CD1c-positive myeloid dendritic cell (primary cell): ENCODE data around the gene ICOSLG.
"Not testable (repeated sequence)": the region's sequence is repeated elsewhere in the genome, so short reads cannot be mapped to it uniquely, and the experiment has no call there.

Experiments
- DNase-seq: peaks from one replicate; pipeline ENCODE4 v3.0.0-alpha.2; 2016; ENCODE audit errors: extremely low spot score

Gene ICOSLG

DNA sequence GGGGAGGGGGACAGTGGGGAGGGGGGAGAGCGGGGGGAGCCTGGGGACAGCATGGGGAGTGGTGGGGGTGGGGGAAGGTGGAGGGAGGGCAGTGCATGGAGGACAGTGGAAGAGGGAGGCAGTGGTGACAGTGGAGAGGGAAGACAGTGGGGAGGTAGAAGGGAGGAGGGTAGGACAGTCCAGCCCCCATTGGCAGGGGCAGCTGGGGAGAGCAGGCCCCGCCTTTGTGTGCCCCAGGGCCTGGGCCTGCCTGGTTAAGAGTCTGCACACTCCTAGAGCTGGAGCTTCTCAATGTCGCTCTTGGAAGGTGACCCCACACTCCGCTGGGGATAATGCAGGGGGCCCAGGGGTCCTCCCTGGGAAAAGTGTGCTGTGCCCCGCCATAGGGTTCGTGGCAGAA, 15.1 kb downstream of the ICOSLG start:
- not testable (repeated sequence) for DNase-seq

DNA sequence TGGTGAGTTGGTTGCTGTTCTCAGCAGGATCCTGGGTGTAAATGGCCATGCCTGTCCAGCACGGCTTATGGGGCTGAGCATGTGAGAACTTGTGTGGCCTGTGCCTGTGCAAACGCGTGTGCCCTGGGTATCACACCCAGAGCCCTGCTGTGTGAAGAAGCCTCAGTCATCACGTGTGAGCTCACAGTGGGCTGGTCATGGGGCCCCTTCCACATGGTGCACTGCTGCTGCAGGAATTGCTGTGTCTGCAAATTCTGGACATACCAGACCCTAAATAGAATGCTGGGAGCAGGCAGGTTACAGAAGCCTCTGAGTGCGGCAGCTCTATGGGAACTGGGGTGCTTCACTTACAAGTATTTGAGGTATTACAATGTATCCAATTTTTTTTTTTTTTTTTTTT, 17.4 kb downstream of the ICOSLG start:
- not testable (repeated sequence) for DNase-seq

DNA sequence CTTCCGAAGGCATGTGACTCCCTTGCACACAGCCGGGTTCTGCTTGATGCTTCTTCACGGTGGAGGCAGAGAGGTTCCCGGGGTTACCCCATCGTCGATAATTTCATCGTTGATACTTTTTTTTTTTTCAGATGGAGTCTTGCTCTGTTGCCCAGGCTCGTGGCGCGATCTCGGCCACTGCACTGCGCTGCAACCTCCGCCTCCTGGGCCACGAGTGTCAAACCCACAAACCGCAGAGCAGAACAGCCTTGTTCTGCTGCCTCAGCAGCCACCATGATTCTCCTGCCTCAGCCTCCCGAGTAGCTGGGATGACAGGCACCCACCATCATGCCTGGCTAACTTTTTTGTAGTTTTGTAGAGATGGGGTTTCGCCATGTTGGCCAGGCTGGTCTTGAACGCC, 20.1 kb downstream of the ICOSLG start:
- DNase-seq: not testable (repeated sequence)

DNA sequence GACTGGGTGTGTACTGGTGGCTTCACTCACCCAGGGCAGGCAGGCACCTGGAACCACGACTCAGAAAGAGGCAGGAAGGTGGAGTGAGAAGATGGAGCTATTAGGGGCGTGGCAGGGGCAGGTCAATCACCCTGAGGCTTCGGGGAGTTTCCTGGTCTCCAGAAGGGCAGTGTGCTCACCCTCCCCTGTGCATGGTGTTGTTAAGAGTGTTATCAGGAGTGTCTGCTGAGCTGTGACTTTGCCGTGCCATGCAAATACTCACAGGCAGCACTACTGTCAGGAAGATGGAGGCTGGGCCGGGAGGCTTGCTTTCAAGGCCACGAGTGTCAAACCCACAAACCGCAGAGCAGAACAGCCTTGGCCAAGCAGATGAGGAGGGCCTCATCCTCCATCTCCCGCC, 22.3 kb downstream of the ICOSLG start:
- not testable (repeated sequence) for DNase-seq

DNA sequence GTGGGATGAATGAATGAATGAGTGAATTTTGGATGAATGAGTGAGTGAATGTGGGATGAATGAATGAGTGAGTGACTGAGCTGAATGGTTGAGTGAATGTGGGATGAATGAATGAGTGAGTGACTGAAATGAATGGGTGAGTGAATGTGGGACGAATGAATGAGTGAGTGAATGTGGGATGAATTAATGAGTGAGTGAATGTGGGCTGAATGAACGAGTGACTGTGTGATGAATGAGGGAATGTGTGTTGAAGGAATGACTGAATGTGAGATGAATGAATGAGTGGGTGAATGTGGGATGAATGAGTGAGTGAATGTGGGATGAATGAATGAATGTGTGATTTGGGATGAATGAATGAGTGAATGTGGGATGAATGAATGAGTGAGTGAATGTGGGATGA, 28.8 kb downstream of the ICOSLG start:
- not testable (repeated sequence) for DNase-seq

DNA sequence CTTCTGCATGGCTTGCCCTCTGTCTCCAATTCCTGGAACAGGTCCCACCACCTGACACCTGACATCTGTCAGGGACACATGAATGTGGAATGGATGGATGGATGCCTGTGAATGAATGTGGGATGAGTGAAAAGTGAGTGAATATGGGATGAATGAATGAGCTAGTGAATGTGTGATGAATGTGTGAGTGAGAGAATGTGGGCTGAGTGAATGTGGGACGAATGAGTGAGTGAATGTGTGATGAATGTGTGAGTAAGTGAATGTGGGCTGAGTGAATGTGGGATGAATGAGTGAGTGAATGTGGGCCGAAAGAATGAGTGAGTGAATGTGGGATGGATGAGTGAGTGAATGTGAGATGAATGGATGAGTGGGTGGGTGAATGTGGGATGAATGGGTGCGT, 29.2 kb downstream of the ICOSLG start:
- DNase-seq: not testable (repeated sequence)

DNA sequence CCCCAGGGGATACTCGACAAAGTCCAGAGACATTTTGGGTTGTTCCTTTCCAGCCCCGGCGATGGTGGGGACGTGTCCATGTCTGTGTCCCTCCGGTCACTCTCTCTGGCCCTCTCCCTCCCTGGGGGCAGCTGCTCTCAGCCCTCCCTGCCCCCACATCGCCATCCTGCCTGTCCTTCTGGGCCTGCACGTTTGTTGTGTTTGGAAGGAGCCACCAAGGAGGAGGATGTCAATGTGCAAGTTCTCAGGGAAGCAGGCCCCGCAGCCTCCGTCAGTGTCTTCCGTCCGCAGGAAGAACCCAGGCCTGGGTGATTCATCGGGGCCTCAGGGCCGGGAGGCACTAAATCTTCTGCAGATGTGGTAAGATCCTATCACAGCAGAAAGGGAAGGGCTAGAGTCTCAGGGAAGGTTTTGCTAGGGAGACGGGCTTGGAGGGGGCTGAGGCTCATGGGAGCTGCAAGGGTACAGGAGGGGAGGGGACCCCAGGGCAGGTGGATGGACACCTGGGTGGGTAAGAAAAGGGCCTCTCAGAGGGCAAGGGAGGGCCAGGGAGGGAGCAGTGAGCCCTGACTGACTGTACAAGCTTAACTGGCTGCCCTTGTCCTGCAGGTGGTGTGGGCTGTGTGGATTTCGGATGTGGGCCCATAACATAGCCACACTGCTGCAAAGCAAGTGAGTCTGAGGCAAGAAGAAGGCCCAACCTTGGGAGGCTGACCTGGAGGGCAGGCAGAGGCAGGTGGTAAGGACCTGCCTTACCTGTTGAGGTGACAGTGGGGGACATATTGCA, 32.7 kb downstream of the ICOSLG start:
- DNase-seq: not testable (repeated sequence)

DNA sequence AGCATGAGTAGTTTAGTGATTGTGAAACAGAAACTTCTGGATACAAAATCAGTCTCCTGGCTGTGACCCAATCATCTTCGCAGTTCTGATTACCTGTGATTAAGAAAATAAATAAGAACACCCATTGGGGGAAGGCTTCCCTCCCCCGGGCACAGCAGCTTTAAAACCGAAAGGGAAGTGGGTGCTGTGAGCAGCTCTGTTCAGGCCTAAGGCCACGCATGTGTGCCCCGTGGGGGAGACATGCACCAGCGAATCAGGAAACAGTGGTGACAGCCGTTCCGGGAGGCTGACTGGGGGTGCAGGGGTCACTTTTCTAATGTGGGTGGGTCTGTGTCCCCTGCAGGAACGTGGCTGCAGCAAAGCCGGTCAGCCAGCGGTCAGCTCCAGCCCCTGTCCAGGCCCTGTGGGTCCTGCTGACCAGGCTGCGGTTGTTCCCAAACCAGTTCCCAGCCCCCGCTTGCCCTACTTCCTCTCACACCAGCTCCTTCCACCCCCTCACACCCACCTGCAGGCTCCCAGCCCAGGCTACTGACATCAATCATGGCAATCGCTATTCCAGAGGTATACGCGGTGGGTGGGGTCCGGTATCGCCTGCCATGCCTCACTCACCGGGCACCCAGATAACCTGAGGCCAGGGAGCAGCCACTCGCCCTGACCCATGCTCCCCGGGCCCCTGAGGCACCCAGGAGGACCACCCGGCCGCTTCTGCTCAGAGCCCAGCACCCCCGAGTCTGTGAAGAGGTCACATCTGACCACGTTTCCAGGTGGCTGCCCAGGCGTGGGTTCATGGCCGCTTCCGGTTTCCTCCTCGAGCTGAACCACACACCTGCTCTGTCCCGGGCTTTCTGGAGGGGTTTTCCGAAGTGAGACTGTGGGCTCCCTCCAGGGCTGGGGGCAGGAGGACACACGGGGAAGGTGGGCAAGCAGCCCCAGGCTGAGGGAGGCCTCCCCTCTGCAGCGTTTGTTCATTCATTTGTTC, 33.8 kb downstream of the ICOSLG start:
- DNase-seq: not testable (repeated sequence)

DNA sequence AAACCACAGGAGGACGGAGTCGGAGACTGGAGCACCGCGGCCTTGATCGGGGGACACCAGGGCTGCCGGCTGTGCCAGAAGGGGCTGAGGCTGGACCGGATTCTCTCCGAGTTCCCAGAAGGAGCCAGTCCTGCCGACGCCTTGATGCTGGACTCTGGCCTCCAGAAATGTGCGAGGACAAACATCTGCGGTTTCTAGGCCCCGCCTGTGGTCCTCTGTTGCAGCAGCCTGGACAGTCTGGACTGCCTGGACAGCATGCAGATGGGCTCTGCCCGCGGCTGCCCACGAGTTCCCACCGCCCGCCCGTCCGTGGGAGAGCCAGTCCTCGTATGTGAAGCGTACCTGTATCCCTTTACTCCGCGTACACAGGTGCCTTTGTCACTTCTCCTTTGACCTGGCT, 34.6 kb downstream of the ICOSLG start:
- not testable (repeated sequence) for DNase-seq

DNA sequence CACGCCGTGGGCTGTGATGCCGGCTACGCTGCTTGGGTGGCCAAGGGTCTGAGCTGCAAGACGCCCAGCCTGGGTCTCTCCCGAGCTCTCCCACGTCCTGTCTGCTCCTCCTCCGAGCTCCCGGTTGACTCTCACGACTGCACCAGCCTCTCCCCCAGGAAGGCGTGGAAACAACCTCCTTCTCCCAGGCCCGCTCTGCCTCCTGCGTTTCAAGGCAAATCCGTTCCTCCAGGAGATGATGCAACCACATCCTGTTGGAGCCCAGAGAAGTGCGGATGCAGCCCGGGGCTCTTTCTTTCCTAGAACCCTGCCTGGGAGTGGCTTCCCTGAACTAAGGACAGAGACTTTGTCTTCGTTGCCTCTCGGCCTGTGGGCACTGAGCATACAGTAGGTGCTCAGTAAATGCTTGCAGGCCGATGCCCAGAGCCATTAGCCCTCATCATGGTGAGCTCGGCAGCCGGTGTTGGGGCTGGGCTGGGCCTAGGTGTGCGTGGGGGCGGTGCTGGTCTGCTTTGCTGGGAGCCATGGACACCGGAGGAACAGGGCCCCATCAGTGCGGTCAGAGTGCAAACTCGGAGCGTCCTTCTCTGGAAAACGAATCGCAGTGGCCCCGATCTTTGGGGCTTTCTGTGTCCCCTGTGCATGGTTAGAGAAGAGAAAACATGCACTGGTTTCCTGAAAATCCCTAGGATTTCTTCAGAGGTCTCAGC, 38.0 kb downstream of the ICOSLG start:
- DNase-seq: not testable (repeated sequence)

DNA sequence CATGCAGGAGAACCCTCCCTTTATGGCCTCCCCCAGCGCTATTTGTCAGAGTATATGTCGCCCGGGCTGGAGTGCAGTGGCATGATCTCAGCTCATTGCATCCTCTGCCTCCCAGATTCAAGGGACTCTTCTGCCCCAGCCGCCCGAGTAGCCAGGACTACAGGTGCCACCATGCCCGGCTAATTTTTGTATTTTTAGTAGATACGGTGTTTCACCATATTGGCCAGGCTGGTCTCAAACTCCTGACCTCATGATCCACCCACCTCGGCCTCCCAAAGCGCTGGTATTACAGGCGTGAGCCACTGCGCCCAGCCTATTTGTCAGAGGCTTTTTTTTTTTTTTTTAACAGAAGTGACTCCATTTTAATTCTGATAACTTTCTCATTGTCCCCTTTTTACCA, 40.7 kb downstream of the ICOSLG start:
- not testable (repeated sequence) for DNase-seq

DNA sequence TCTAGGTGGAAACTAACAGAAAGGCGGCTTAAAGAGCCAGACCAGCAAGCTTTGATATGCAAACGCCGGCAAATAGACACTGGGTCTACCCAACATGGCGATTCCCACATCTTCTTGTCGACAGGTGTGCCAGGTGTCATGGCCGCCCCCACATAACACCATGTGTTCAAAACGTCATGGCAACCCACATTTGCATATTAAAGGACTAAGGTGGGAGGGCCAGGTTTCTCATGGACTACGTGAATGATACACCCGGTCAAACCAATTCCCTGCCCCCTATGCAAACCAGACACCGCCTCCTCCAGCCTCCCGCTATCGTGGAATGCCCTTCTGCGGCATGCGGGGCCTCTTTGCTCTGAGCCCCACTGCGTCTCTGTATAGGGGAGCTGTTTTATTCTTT, 41.3 kb downstream of the ICOSLG start:
- no peak for DNase-seq

DNA sequence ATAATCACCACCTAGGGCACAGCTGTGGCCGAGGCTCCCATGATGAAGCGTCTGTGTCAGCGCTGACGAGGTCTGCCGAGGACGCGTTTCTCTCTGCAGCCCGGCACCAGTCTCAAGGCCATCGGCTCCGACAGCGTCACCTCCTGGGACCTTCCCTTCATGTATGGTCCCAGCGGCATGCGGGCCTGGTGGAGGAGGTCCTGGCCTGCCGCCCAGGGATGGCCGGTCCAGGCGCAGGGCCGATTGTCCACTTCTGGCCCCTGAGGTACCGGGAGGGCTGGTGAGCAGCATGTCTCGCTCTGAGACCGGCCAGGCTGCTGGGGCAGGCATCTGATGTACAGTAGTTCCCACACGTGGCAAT, 43.6 kb downstream of the ICOSLG start:
- peak; percentile 0 for DNase-seq

DNA sequence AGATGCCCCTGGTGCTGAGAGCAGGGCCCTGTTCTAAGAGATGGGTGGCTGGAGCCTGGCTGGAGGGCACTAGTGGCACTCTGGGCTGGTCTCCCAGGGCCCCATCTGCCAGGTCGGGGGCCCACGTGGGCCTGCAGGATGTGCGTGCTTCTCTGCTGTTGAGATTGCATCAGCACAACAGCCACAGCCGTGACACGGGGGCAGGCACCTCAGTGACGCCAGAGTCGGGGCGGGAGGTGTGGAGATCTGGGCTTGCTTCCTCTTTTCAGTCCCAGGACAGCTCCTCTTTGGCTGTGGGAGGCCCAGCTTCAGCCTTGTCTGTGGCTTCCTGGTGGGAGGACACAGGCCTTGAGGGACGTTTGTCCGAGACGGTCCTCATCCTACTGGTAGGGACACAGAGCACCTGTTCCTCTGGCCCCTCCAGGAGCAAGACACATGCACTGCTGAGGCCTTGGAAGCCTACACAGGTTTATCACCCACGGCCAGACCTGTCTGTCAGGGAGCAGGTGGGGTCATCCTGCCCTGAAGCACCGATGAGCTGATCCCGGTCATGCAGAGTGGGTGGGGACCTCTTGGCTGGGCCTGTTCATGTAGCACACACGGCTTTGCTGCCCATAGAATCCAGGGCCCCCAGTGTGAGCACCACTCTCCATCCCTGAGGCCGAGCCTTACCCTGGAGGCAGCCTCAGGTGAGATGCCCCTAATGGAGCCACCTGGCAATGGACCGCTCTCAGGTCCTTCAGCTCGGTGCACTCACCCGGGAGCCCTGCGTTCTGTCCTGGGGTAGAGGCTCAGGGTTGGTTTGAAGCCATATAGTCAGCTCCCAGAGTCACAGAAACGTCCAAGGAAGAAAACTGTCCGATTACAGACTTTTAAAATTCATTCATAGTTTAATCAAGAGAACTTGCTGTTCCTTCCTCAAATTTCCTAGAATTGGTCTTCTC, 44.3 kb downstream of the ICOSLG start:
- not testable (repeated sequence) for DNase-seq

DNA sequence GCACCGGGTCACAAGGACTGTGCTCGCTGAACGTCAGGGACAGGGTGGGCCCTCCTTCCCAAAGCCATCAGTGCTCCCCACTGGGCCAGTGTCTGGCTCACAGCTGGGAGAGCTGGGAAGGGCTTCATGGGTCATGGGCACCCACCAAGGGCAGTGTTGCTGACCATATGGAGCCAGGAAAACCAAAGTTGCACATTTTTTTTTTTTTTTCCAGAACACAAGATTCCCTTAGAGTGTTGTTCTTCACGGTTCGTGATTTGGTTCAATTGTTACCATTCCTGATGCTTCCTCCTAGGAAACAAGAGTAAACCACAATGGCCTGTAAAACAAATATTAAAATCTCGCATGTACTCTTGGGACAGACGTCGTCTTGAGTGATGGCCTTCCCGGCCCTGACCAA, 45.9 kb downstream of the ICOSLG start:
- not testable (repeated sequence) for DNase-seq

DNA sequence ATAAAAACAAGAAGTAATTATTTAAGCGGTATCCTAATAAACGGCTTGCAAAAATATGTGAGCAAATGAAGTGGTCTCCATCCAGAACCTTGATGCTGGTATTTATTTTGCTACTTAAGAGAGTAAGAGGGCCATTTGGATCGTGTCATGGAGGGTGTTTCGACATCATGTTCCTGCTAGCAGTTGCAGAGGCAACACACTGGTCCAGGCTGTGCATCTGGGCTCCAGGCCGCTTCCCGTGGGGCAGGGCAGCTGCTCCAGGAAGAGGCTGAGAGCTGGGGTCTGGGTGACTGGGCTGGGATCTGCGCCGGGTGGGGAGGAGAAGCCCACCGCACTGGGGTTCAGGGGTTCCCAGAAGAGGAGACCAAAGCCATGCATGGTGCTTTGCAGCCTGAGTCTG, 46.3 kb downstream of the ICOSLG start:
- not testable (repeated sequence) for DNase-seq

DNA sequence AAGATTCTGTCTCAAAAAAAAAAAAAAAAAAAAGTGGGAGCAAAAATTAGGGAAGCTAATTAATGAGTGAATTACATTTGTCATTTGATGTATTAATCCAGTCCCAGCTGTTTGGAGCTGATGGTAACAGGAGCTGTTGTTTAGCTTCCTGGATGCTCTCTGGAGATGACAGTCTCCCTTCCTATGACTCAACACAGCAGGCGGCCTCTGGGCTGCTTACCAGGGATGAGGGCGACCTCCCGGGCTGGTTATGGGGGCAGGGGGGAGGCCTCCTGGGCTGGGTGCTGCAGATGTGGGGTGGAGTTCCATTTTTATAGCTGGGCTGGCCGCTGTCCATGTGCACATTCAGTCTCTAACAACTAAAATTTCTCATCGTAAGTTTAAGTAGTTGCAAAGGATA, 47.6 kb downstream of the ICOSLG start:
- not testable (repeated sequence) for DNase-seq

DNA sequence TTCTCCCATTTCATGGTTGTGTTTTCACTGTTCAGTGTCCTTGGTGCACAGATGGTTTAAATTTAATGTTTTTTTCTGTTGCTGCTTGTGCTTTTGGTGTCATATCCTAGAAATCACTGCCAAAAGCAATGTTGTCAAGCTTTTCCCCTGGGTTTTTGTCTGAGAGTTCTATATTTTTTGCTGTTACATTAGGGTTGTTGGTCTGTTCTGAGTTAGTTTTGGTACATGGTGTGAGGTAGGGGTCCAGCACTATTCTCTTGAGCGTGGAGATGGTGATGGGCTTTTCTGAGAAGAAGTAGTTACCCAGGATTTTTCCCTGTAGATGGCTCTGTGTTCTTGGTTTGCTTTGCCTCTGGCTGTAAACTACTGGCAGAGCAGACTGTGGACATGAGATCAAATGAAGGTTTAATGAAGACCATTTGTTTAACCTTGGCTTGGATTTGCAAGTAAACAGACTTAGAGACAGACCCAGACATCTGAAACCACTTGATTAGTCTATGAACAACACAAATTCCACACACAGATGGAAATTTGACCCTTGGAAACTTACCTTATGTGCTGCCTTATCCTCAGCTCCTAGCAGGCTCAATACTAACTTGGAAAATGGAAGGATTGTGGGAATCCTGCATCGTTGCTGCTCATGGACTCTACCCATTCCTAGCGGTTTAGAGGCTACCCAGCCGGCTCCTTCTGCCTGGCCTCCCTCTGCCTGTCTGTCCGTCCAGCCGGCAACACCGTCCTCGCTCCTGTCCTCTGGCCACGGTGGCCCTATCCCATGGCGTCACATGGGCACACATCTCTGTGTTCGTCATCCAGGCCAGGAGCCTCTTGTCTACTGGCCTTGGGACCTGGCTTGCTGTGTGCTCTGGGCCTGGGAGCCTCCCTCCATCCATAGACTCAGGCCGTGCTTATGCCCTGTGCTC, 50.1 kb downstream of the ICOSLG start:
- not testable (repeated sequence) for DNase-seq

DNA sequence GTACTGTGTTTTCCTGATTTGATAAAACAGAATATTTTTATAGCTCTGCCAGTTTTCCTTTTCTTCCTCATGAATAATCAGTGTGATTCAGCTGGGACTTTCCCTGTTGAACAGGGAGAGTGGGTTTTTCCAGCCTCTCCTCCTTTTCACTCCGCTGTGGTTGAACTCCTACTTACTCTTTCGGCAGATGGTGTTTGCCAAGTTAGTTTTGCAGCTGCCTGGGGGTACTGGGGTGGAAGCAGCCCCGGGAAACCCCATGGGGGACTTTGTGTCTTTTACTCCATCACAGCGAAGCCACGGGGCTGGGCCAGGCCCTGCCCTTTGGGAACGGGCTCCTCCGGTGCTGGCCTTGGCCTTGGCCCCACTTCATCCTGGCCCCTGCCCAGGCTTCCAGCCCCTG, 55.9 kb downstream of the ICOSLG start:
- not testable (repeated sequence) for DNase-seq

DNA sequence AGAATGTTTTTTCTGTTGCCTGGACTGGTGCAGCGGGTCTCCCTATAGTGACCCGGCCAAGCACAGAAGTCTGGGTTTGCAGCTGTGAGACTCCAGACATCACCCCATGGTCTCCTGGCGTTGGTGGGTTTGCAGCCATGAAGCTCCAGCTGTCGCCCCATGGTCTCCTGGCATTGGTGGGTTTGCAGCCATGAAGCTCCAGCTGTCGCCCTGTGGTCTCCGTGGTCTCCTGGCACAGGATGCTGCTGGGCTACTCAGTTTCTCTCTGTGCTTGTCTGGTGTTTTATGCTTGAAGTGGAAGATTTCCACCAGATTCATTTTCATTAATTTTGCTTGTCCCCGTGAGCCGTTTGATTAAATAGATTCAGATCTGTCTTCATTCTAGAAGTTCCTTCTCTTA, 58.5 kb downstream of the ICOSLG start:
- not testable (repeated sequence) for DNase-seq
